ENCODE data around the gene TAF9B. TPM values are rescaled to one million over a fixed set of nuclear protein-coding genes. Genes with fewer than 3 reads are reported as not detected.

TAF9B gene
- polyA plus RNA-seq, 1 donor (not counting 4 experiments of a cell fraction or from before 2014, with no cell fraction given), result 20.4 TPM

DNA sequence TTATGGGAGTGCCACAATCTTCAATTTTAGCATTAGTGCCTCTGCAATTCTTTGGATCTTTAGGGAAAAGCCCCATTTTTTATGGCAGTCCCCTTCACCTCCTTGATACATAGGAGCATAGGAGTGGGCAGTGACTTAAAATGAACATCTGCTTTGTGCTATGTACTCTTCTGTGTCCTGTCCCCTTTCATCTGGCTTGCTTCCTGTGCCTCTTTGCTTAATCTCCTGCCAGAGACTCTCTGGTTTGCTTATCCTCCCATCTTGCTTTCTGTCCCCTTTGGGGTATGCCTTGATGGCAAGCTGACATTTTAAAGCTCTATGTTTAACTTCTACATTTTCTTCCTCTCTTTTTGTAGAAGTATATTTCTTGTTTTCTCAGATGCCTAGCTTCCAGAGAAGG lies 23.1 kb downstream of the TAF9B start:
- H4K20me1 ChIP-seq (ENCODE audit: control insufficient read depth, extremely low read depth, insufficient read depth, low read length), result peaks cover 2% of the 10 kb centered on the region
- H3K9ac ChIP-seq (ENCODE audit: control insufficient read depth, extremely low read depth, insufficient read depth, low read length), result no peak overlapping the region
- H2AFZ ChIP-seq (ENCODE audit: control insufficient read depth, low read length), result no peak overlapping the region
- H3K79me2 ChIP-seq (ENCODE audit: control insufficient read depth, insufficient read depth, low read length), result peaks cover 43% of the 10 kb centered on the region
- no peak for FAIRE-seq
- H3K27ac ChIP-seq (ENCODE audit: control insufficient read depth, insufficient read depth, low read length), result no peak overlapping the region
- DNase-seq (ENCODE audit: low read depth, low spot score), result no peak
- peaks cover 5 to 19% of the 10 kb centered on the region in 2 experiments for H3K36me3 ChIP-seq (ENCODE audit: control insufficient read depth in 2 of 2, extremely low read depth in 1 of 2, insufficient read depth in 2 of 2, low read length in 2 of 2)
- dilution Hi-C loops (cut with MboI; ENCODE audit: extremely low pct_ligation_motif_present, low sequenced_read_pairs), result no loop called here
- no peak overlapping the region for H3K4me2 ChIP-seq (ENCODE audit: control insufficient read depth, extremely low read depth, insufficient read depth, low read depth, low read length)
- no peaks in the 10 kb centered on the region for H3K9me1 ChIP-seq (ENCODE audit: control insufficient read depth, extremely low read depth, insufficient read depth, low read length)
- H3K9me3 ChIP-seq (ENCODE audit: control insufficient read depth, low read depth, low read length), result no peaks in the 10 kb centered on the region
- no peaks in the 10 kb centered on the region for H3K4me1 ChIP-seq (ENCODE audit: control insufficient read depth, extremely low read depth, insufficient read depth, low read length)
- no peak overlapping the region for H3K4me3 ChIP-seq (ENCODE audit: control insufficient read depth in 2 of 3, extremely low read depth in 1 of 3, insufficient read depth in 2 of 3, low read depth in 1 of 3, low read length in 3 of 3)
- H3K27me3 ChIP-seq (ENCODE audit: control insufficient read depth, extremely low read depth, insufficient read depth, low read length), result no peaks in the 10 kb centered on the region
- TF ChIP-seq, protein P1, sequence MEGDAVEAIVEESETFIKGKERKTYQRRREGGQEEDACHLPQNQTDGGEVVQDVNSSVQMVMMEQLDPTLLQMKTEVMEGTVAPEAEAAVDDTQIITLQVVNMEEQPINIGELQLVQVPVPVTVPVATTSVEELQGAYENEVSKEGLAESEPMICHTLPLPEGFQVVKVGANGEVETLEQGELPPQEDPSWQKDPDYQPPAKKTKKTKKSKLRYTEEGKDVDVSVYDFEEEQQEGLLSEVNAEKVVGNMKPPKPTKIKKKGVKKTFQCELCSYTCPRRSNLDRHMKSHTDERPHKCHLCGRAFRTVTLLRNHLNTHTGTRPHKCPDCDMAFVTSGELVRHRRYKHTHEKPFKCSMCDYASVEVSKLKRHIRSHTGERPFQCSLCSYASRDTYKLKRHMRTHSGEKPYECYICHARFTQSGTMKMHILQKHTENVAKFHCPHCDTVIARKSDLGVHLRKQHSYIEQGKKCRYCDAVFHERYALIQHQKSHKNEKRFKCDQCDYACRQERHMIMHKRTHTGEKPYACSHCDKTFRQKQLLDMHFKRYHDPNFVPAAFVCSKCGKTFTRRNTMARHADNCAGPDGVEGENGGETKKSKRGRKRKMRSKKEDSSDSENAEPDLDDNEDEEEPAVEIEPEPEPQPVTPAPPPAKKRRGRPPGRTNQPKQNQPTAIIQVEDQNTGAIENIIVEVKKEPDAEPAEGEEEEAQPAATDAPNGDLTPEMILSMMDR (optimal IDR thresholded peaks at IDR 0.05 in 1 of 3, IDR thresholded peaks at IDR 0.05 in 1 of 3, conservative IDR thresholded peaks at IDR 0.05 in 1 of 3; ENCODE audit: extremely low read depth in 1 of 3, insufficient read depth in 2 of 3, low read length in 3 of 3), result no peak
- TF ChIP-seq EZH2 (IDR thresholded peaks at IDR 0.05; ENCODE audit: low read length), result no peak

DNA sequence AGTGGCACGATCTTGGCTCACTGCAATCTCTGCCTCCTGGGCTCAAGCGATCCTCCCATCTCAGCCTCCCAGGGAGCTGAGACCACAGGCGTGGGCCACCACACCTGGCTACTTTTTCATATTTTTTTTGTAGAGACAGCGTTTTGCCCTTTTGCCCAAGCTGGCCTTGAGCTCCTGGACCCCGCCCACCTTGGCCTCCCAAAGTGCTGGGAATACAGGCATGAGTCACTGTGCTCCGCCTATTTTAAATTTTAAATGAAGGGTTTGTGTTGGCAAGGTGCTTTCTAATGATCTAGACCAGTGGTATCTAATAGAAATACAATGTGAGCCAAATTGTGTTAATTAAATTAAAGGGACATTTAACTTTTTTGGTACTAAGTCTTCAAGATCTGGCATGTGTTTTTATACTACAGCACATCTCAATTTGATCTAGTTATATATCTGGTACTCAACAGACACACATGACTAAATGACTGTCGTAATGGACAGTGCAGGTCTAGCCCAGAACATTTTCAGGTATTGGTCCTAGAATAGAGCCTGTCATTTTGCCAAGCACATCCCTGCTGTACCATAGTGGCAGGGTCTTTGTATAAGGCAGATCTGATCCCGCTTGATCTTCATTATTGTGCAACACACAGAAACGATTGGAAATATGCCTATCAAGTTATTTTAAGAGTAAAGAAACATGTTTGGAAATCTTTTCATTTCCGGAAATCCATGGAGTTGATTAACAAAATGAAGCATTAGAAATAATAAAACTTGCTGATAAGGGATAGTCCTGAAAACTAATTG lies 28.1 kb downstream of the TAF9B start:
- H3K27ac ChIP-seq (ENCODE audit: control insufficient read depth, insufficient read depth, low read length), result no peak overlapping the region
- DNase-seq (ENCODE audit: low read depth, low spot score) (no peak), FAIRE-seq (no peak)
- no peak overlapping the region for H3K9ac ChIP-seq (ENCODE audit: control insufficient read depth, extremely low read depth, insufficient read depth, low read length)
- dilution Hi-C loops (cut with MboI; ENCODE audit: extremely low pct_ligation_motif_present, low sequenced_read_pairs), result no loop called here
- peaks cover 0 to 16% of the 10 kb centered on the region in 2 experiments for H3K36me3 ChIP-seq (ENCODE audit: control insufficient read depth in 2 of 2, extremely low read depth in 1 of 2, insufficient read depth in 2 of 2, low read length in 2 of 2)
- H3K4me1 ChIP-seq (ENCODE audit: control insufficient read depth, extremely low read depth, insufficient read depth, low read length), result peaks cover 12% of the 10 kb centered on the region
- no peak overlapping the region for H3K4me3 ChIP-seq (ENCODE audit: control insufficient read depth in 2 of 3, extremely low read depth in 1 of 3, insufficient read depth in 2 of 3, low read depth in 1 of 3, low read length in 3 of 3)
- H3K79me2 ChIP-seq (ENCODE audit: control insufficient read depth, insufficient read depth, low read length), result peaks cover 77% of the 10 kb centered on the region
- H3K4me2 ChIP-seq (ENCODE audit: control insufficient read depth, extremely low read depth, insufficient read depth, low read depth, low read length), result no peak overlapping the region
- H3K9me1 ChIP-seq (ENCODE audit: control insufficient read depth, extremely low read depth, insufficient read depth, low read length), result no peaks in the 10 kb centered on the region
- H3K9me3 ChIP-seq (ENCODE audit: control insufficient read depth, low read depth, low read length), result no peaks in the 10 kb centered on the region
- H2AFZ ChIP-seq (ENCODE audit: control insufficient read depth, low read length), result no peak overlapping the region
- H3K27me3 ChIP-seq (ENCODE audit: control insufficient read depth, extremely low read depth, insufficient read depth, low read length), result no peaks in the 10 kb centered on the region
- H4K20me1 ChIP-seq (ENCODE audit: control insufficient read depth, extremely low read depth, insufficient read depth, low read length), result peaks cover 6% of the 10 kb centered on the region
- TF ChIP-seq, protein P1 (optimal IDR thresholded peaks at IDR 0.05 in 1 of 3, IDR thresholded peaks at IDR 0.05 in 1 of 3, conservative IDR thresholded peaks at IDR 0.05 in 1 of 3; ENCODE audit: extremely low read depth in 1 of 3, insufficient read depth in 2 of 3, low read length in 3 of 3), result no peak
- no peak for TF ChIP-seq EZH2 (IDR thresholded peaks at IDR 0.05; ENCODE audit: low read length)

Measured in keratinocyte (primary cell).